ENCODE data around the gene IFI16.

The IFI16 gene

GRCh38 chr1:159009704-159010361, at the start of gene IFI16:
Gene IFI16, plus strand, starts transcription at chr1:159009907. Its CDS starts 4,774 bp downstream, at chr1:159014681.
- peak; percentile 93 for DNase-seq
- H3K27me3 ChIP-seq (replicated peaks; ENCODE audit: insufficient read depth, low read length), result no peaks in the 10 kb centered on the region
- H3K9me3 ChIP-seq (replicated peaks; ENCODE audit: insufficient read depth, low read length), result no peaks in the 10 kb centered on the region
- peaks cover 29% of the 10 kb centered on the region for H3K4me1 ChIP-seq (ENCODE audit: low read length)
- peak within 1 kb of the TSS; percentile 57 for H3K4me2 ChIP-seq (ENCODE audit: low read depth, low read length)
- H3K4me3 ChIP-seq (ENCODE audit: low read length), result peak within 1 kb of the TSS; percentile 74
- no peaks in the 10 kb centered on the region for H3K9me2 ChIP-seq (replicated peaks; ENCODE audit: insufficient read depth, low read length)
- H3K9ac ChIP-seq (ENCODE audit: low read length), result peak within 1 kb of the TSS; percentile 74
- H3F3A ChIP-seq (ENCODE audit: insufficient read depth, low read length), result peaks cover 36% of the 10 kb centered on the region
- peak within 1 kb of the TSS; percentile 54 for H2AFZ ChIP-seq (ENCODE audit: low read length)
- TF ChIP-seq, protein P1, sequence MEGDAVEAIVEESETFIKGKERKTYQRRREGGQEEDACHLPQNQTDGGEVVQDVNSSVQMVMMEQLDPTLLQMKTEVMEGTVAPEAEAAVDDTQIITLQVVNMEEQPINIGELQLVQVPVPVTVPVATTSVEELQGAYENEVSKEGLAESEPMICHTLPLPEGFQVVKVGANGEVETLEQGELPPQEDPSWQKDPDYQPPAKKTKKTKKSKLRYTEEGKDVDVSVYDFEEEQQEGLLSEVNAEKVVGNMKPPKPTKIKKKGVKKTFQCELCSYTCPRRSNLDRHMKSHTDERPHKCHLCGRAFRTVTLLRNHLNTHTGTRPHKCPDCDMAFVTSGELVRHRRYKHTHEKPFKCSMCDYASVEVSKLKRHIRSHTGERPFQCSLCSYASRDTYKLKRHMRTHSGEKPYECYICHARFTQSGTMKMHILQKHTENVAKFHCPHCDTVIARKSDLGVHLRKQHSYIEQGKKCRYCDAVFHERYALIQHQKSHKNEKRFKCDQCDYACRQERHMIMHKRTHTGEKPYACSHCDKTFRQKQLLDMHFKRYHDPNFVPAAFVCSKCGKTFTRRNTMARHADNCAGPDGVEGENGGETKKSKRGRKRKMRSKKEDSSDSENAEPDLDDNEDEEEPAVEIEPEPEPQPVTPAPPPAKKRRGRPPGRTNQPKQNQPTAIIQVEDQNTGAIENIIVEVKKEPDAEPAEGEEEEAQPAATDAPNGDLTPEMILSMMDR (IDR thresholded peaks at IDR 0.05; ENCODE audit: low read length), result no peak
- TF ChIP-seq EZH2phosphoT487 (IDR thresholded peaks at IDR 0.05; ENCODE audit: low read length) (no peak), EZH2 (optimal IDR thresholded peaks at IDR 0.05; ENCODE audit: low read depth, low read length) (no peak)
- H3K79me2 ChIP-seq (ENCODE audit: low read length), result peaks cover 51% of the 10 kb centered on the region
- H3K27ac ChIP-seq (ENCODE audit: low read length), result peak within 1 kb of the TSS; percentile 76
- H4K20me1 ChIP-seq (ENCODE audit: insufficient read depth, low read length), result no peaks in the 10 kb centered on the region
- H3K36me3 ChIP-seq (replicated peaks; ENCODE audit: insufficient read depth, low read length), result peaks cover 14% of the 10 kb centered on the region

DNA sequence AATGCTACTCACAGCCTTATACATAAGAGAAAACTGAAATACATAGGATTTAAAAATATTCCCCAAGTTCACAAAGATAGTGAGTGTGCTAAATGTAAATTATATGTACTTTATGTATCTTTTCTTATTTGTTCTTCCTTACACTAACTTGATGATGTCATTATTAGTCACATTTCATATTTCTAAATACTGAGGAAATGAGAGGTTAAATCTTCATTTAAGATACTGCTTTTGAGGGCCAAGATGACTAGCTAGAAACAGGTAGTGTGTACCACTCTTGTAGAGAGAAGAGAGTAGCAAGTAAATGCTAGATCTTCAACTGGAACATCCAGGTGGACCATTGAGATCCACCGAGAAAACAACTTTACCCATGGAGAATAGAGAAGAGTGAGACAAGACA, 48.5 kb upstream of the IFI16 start:
- no peaks in the 10 kb centered on the region for H3F3A ChIP-seq (ENCODE audit: insufficient read depth, low read length)
- H4K20me1 ChIP-seq (ENCODE audit: insufficient read depth, low read length), result no peaks in the 10 kb centered on the region
- no peak overlapping the region for H2AFZ ChIP-seq (ENCODE audit: low read length)
- no peaks in the 10 kb centered on the region for H3K4me1 ChIP-seq (ENCODE audit: low read length)
- H3K9ac ChIP-seq (ENCODE audit: low read length), result no peak overlapping the region
- H3K27me3 ChIP-seq (replicated peaks; ENCODE audit: insufficient read depth, low read length), result no peaks in the 10 kb centered on the region
- no peak overlapping the region for H3K4me3 ChIP-seq (ENCODE audit: low read length)
- no peak overlapping the region for H3K27ac ChIP-seq (ENCODE audit: low read length)
- H3K9me3 ChIP-seq (replicated peaks; ENCODE audit: insufficient read depth, low read length), result no peaks in the 10 kb centered on the region
- no peaks in the 10 kb centered on the region for H3K79me2 ChIP-seq (ENCODE audit: low read length)
- H3K9me2 ChIP-seq (replicated peaks; ENCODE audit: insufficient read depth, low read length), result no peaks in the 10 kb centered on the region
- no peak overlapping the region for H3K4me2 ChIP-seq (ENCODE audit: low read depth, low read length)
- TF ChIP-seq EZH2phosphoT487 (IDR thresholded peaks at IDR 0.05; ENCODE audit: low read length) (no peak), EZH2 (optimal IDR thresholded peaks at IDR 0.05; ENCODE audit: low read depth, low read length) (no peak)
- TF ChIP-seq, protein P1 (IDR thresholded peaks at IDR 0.05; ENCODE audit: low read length), result no peak
- no peaks in the 10 kb centered on the region for H3K36me3 ChIP-seq (replicated peaks; ENCODE audit: insufficient read depth, low read length)
- no peak for DNase-seq

- no peak for DNase-seq
- no peaks in the 10 kb centered on the region for H3F3A ChIP-seq (ENCODE audit: insufficient read depth, low read length)
- H3K4me3 ChIP-seq (ENCODE audit: low read length), result no peak overlapping the region
- H3K27me3 ChIP-seq (replicated peaks; ENCODE audit: insufficient read depth, low read length), result no peaks in the 10 kb centered on the region
- H3K9ac ChIP-seq (ENCODE audit: low read length), result no peak overlapping the region
- TF ChIP-seq, protein P1 (IDR thresholded peaks at IDR 0.05; ENCODE audit: low read length), result no peak
- TF ChIP-seq EZH2 (optimal IDR thresholded peaks at IDR 0.05; ENCODE audit: low read depth, low read length) (no peak), EZH2phosphoT487 (IDR thresholded peaks at IDR 0.05; ENCODE audit: low read length) (no peak)
- no peaks in the 10 kb centered on the region for H3K36me3 ChIP-seq (replicated peaks; ENCODE audit: insufficient read depth, low read length)
- no peaks in the 10 kb centered on the region for H3K9me3 ChIP-seq (replicated peaks; ENCODE audit: insufficient read depth, low read length)
- no peak overlapping the region for H3K27ac ChIP-seq (ENCODE audit: low read length)
- H3K9me2 ChIP-seq (replicated peaks; ENCODE audit: insufficient read depth, low read length), result no peaks in the 10 kb centered on the region
- no peaks in the 10 kb centered on the region for H4K20me1 ChIP-seq (ENCODE audit: insufficient read depth, low read length)
- H3K79me2 ChIP-seq (ENCODE audit: low read length), result no peaks in the 10 kb centered on the region
- no peak overlapping the region for H2AFZ ChIP-seq (ENCODE audit: low read length)
- no peak overlapping the region for H3K4me2 ChIP-seq (ENCODE audit: low read depth, low read length)
- no peaks in the 10 kb centered on the region for H3K4me1 ChIP-seq (ENCODE audit: low read length)
These were observed 46.7 kb upstream of the IFI16 start for GRCh38 chr1:158962983-158963382.
